PC-3 (cell line): ENCODE data around the gene SLC15A5. TPM values are rescaled to one million over a fixed set of nuclear protein-coding genes. Genes with fewer than 3 reads are reported as not detected.
A peak's percentile ranks its signal among the peaks of the same experiment; 100 is the strongest.

Source experiments
- ATAC-seq: fragments of 200-7000 bp; cut with Tn5 transposase; 2 replicates; pipeline ENCODE4 v1.9.1; 2020; ENCODE audit warnings: mild to moderate bottlenecking, moderate library complexity
- BruUV-seq: library from RNA; stranded (reverse); fragments of 400-500 nt; replicated peaks from 2 replicates; lab custom pipeline; 2021; lab: Mats Ljungman, UMichigan
- CTCF ChIA-PET: fragments of 300-600 bp; sonication (Branson Sonifier 250); formaldehyde crosslinking; loops from one replicate; lab custom pipeline; 2022; ENCODE audit warnings: antibody characterized with exemption; lab: Charles Lee
- POLR2A ChIA-PET: fragments of 300-600 bp; sonication (Branson Sonifier 250); formaldehyde crosslinking; loops from one replicate; lab custom pipeline; 2022; ENCODE audit warnings: antibody characterized with exemption; ENCODE audit not compliant: unreplicated experiment; lab: Charles Lee
- DNase-seq: peaks from one replicate; pipeline ENCODE4 v3.0.0-alpha.2; 2015
- H2AFZ ChIP-seq: fragments of 300-600 bp; sonication (generic); 2 replicates; pipeline ENCODE4 v1.6.0; 2016; ENCODE audit warnings: antibody characterized with exemption, low read length
- H3F3A ChIP-seq: fragments of 300-600 bp; sonication (generic); one replicate; pipeline ENCODE4 v1.6.0; 2017; ENCODE audit warnings: antibody characterized with exemption, low read length, control low read depth, mild to moderate bottlenecking; ENCODE audit not compliant: unreplicated experiment
- H3K27ac ChIP-seq: fragments of 300-600 bp; sonication (generic); 2 replicates; pipeline ENCODE4 v1.5.1; 2016; ENCODE audit warnings: mild to moderate bottlenecking, low read length
- H3K27me3 ChIP-seq: fragments of 300-600 bp; sonication (generic); 2 replicates; pipeline ENCODE4 v1.6.1; 2016; ENCODE audit warnings: low read length, mixed read lengths
- H3K36me3 ChIP-seq: fragments of 300-600 bp; sonication (generic); 2 replicates; pipeline ENCODE4 v1.6.1; 2016; ENCODE audit warnings: low read depth, mixed run types, low read length, mixed read lengths
- H3K4me1 ChIP-seq: fragments of 300-600 bp; sonication (generic); 2 replicates; pipeline ENCODE4 v1.5.1; 2016; ENCODE audit warnings: low read length; ENCODE audit not compliant: insufficient read depth
- H3K4me2 ChIP-seq: fragments of 300-600 bp; sonication (generic); 2 replicates; pipeline ENCODE4 v1.6.0; 2016; ENCODE audit warnings: low read length
- H3K4me3 ChIP-seq: fragments of 300-600 bp; sonication (generic); 2 replicates; pipeline ENCODE4 v1.5.1; 2016; ENCODE audit warnings: mild to moderate bottlenecking, low read length, mixed read lengths
- H3K79me2 ChIP-seq: fragments of 300-600 bp; sonication (generic); 2 replicates; pipeline ENCODE4 v1.6.1; 2017; ENCODE audit warnings: low read length, mixed read lengths
- H3K9ac ChIP-seq: fragments of 300-600 bp; sonication (generic); 2 replicates; pipeline ENCODE4 v1.6.0; 2016; ENCODE audit warnings: mild to moderate bottlenecking, low read length
- H3K9me2 ChIP-seq: fragments of 300-600 bp; sonication (generic); replicated peaks from 2 replicates; pipeline ENCODE4 v1.6.1; 2016; ENCODE audit warnings: mixed run types, low read length, mixed read lengths
- H3K9me3 ChIP-seq: fragments of 300-600 bp; sonication (generic); 2 replicates; pipeline ENCODE4 v1.6.1; 2016; ENCODE audit warnings: low read length, mixed read lengths
- H4K20me1 ChIP-seq: fragments of 300-600 bp; sonication (generic); 2 replicates; pipeline ENCODE4 v1.6.1; 2016; ENCODE audit warnings: low read length, mixed read lengths
- CTCF ChIP-seq: fragments of 300-600 bp; sonication (generic); conservative IDR thresholded peaks from 2 replicates; pipeline ENCODE4 v1.5.1; 2017; ENCODE audit warnings: antibody characterized with exemption, low read depth, mild to moderate bottlenecking, low read length
- EZH2 ChIP-seq: fragments of 300-600 bp; sonication (generic); IDR thresholded peaks from one replicate; pipeline ENCODE4 v1.6.1; 2017; ENCODE audit warnings: antibody characterized with exemption, mild to moderate bottlenecking, low read length; ENCODE audit not compliant: unreplicated experiment
- EZH2phosphoT487 ChIP-seq: fragments of 300-600 bp; sonication (generic); IDR thresholded peaks from 2 replicates; pipeline ENCODE4 v1.6.1; 2018; ENCODE audit warnings: mild to moderate bottlenecking, antibody characterized with exemption, low read length, borderline replicate concordance
- intact Hi-C: fragments of 100-400 bp; cut with micrococcal nuclease; formaldehyde crosslinking; loops from 2 replicates; pipeline ENCODE4 v1.9.0; 2023
- total RNA-seq: library from RNA; depleted of rRNA; stranded (reverse); fragments of >200 nt; gene quantifications from 2 replicates; pipeline ENCODE4 v1.2.3, GENCODE V29; 2014

SLC15A5 gene
- total RNA-seq, 1 experiment from 2014 or later, result not detected

- DNase-seq, result peak; percentile 13
- TF ChIP-seq CTCF (no peak), EZH2 (no peak), EZH2phosphoT487 (no peak)
- Histone ChIP-seq H3K27me3 (no peaks in the 10 kb centered on the region), H3F3A (no peaks in the 10 kb centered on the region), H3K79me2 (no peaks in the 10 kb centered on the region), H4K20me1 (no peaks in the 10 kb centered on the region), H3K9me3 (no peaks in the 10 kb centered on the region), H3K9me2 (no peaks in the 10 kb centered on the region), H2AFZ (no peak overlapping the region), H3K36me3 (no peaks in the 10 kb centered on the region), H3K4me1 (no peaks in the 10 kb centered on the region), H3K9ac (no peak overlapping the region), H3K27ac (no peak overlapping the region), H3K4me2 (no peak overlapping the region), H3K4me3 (no peak overlapping the region)
- intact Hi-C loops, result no loop called here
- ChIA-PET CTCF (no interaction called here), POLR2A (no interaction called here)
- ATAC-seq, result no peak
- no TSS peak for BruUV-seq
Measured at GRCh38 chr12:16281157-16281556, 3.7 kb upstream of the SLC15A5 start.

GRCh38 chr12:16272222-16272621, 5.3 kb downstream of the SLC15A5 start:
- no peaks in the 10 kb centered on the region for H3K9me3 ChIP-seq
- DNase-seq (peak; percentile 61), ATAC-seq (peak; percentile 50)
- BruUV-seq, result no TSS peak
- ChIA-PET CTCF (no interaction called here), POLR2A (no interaction called here)
- no peak overlapping the region for H3K9ac ChIP-seq
- TF ChIP-seq CTCF (no peak), EZH2 (no peak), EZH2phosphoT487 (no peak)
- H3K4me3 ChIP-seq, result no peak overlapping the region
- H4K20me1 ChIP-seq, result no peaks in the 10 kb centered on the region
- intact Hi-C loops, result no loop called here
- H3K4me2 ChIP-seq, result peak overlapping the region; percentile 33; the same call in 1 of the 2 replicates
- H2AFZ ChIP-seq, result no peak overlapping the region
- H3K27me3 ChIP-seq, result no peaks in the 10 kb centered on the region
- H3K36me3 ChIP-seq, result no peaks in the 10 kb centered on the region
- peaks cover 4% of the 10 kb centered on the region; the same call in 1 of the 2 replicates for H3K4me1 ChIP-seq
- H3F3A ChIP-seq, result no peaks in the 10 kb centered on the region
- no peak overlapping the region for H3K27ac ChIP-seq
- no peaks in the 10 kb centered on the region for H3K79me2 ChIP-seq
- H3K9me2 ChIP-seq, result no peaks in the 10 kb centered on the region

- DNase-seq (no peak), ATAC-seq (no peak)
- CTCF ChIA-PET, result no interaction called here
- Histone ChIP-seq H2AFZ (no peak overlapping the region), H3K4me3 (no peak overlapping the region), H3K4me1 (peaks cover 4% of the 10 kb centered on the region; the same call in 1 of the 2 replicates), H3F3A (no peaks in the 10 kb centered on the region), H4K20me1 (no peaks in the 10 kb centered on the region), H3K79me2 (no peaks in the 10 kb centered on the region), H3K36me3 (no peaks in the 10 kb centered on the region), H3K27me3 (no peaks in the 10 kb centered on the region), H3K9ac (no peak overlapping the region), H3K4me2 (no peak overlapping the region), H3K9me2 (no peaks in the 10 kb centered on the region), H3K9me3 (no peaks in the 10 kb centered on the region), H3K27ac (no peak overlapping the region)
- BruUV-seq, result no TSS peak
- TF ChIP-seq EZH2 (no peak), EZH2phosphoT487 (no peak), CTCF (no peak)
- intact Hi-C loops, result no loop called here
- POLR2A ChIA-PET, result no interaction called here
Measured at GRCh38 chr12:16271062-16271461, 6.4 kb downstream of the SLC15A5 start.
